SIG-M5 treated with dmso at 0.1 percent for 504 hours (cell line): ENCODE measurements around the gene TOP1.
A peak's percentile ranks its signal among the peaks of the same experiment; 100 is the strongest.

Source experiments
- DNase-seq: peaks from one replicate; lab custom pipeline; 2025; ENCODE audit not compliant: unreplicated experiment; lab: John Stamatoyannopoulos, UW

TOP1 gene

GRCh38 chr20:41057999-41058673 is 29.5 kb downstream of the TOP1 start:
- DNase-seq: no peak

GRCh38 chr20:41058674-41059635 is 30.3 kb downstream of the TOP1 start:
- DNase-seq: no peak

- DNase-seq: no peak
Observed at GRCh38 chr20:41061155-41061554, 32.5 kb downstream of the TOP1 start.

- DNase-seq: no peak
Observed at GRCh38 chr20:41063442-41063841, 34.8 kb downstream of the TOP1 start.

GRCh38 chr20:41064377-41064776 is 35.8 kb downstream of the TOP1 start:
- no peak for DNase-seq

- no peak for DNase-seq
Observed at GRCh38 chr20:41065716-41066115, 37.1 kb downstream of the TOP1 start.

- DNase-seq: no peak
Observed at GRCh38 chr20:41068806-41069205, 40.2 kb downstream of the TOP1 start.

DNA sequence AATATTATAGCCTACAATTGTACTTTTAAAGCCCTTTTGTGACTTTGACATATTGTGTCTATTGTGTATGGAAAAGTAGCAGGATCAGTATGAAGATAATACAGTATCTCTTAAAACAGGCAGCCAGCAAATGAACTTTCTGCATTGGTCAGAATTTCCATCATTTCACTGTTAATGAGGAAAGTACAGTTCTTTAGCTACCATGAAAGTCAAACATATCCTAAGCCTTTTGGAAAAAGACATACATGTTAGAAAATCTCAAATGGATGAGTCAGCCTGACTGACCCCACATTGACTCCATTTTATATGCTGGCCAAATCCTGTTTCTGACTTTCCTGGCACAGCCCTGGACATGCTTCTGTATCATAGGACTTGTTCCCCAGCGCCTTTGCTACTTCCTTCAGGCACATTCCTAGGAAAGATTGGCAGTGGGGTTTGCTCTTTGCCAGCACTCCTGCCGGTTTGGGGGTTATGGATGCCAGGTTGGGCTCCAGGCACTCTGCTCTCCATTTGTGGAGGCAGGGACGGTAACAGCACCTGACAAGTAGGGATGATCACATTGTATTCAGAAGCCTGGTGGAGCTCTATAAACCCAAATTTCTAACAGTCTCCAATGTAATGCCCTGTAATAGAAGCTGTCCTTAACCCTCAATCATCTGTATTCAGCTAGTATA is 43.7 kb downstream of the TOP1 start:
- no peak for DNase-seq

DNA sequence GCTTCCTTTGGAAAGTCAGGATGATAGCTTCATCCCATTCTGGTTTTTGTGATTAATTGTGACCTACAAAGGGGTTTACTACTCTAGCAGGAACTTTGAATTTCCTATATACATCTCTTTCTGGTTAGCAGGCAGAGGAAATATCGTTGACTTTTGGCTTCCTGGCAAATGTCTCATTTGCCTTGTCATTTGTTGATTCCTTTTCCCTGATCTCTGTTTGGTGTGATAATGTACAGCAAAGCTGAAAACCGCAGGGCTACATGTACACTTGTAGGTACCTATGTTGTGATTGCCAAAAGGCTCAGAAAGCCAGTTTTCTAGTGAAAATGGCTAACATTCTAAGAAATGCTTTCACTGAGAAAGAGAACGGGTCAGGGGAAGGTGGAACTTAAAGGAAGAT is 44.3 kb downstream of the TOP1 start:
- DNase-seq: no peak

GRCh38 chr20:41074441-41074840 is 45.8 kb downstream of the TOP1 start:
- no peak for DNase-seq

DNA sequence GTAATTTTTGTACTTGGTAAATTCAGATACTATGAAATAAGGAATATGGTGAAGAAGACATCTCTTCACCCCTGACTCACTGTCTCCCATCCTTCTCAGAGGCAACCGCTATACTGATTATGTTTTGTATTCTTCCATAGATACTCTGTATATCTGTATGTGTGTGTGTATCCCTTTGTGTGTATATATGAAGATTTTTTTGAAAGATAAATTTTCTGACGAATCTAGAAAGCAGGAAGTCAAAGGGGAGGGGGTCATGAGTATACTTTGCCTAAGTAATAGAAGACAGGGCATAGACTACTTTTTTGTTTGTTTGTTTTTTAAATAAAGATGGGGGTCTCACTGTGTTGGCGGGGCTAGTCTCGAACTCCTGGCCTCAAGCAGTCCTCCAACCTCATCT is 48.2 kb downstream of the TOP1 start:
- DNase-seq: no peak

- DNase-seq: peak; percentile 73
Observed at GRCh38 chr20:41078329-41078728, 49.7 kb downstream of the TOP1 start.

DNA sequence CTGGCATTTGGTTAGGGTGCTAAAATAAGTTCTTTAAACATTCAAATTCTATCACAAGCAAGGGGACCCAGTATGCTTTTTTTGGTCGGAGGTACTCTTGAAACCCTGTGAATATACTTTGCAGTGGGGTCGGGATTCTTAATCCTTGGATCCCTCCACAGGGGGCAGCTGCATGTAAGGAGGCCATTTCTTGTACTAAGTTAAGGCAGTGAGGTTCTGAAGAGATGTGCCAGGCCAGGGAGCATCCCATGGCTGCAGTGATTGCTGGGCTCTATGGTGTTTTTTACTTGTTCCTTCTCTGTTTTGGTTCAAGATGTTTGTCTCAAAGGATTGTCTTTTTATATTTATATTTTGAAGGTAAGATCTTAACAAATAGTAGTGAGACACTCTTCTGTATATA is 50.4 kb downstream of the TOP1 start:
- DNase-seq: no peak

DNA sequence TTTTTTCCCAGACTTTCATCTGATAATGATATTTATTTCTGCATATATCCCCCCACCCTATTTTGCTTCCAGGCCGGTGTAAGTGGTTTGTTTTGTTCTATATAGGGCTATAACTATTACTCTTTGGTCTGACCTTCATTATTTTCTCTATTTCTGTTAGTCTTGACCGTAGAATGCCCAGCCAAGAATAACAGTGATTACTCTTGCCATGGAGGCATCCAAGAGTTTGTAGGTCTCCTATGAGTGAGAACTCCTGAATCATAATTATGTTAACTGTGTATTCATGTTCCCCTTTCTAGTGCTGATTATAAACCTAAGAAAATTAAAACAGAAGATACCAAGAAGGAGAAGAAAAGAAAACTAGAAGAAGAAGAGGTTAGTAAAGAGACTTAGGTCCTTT is 52.2 kb downstream of the TOP1 start:
- no peak for DNase-seq

- DNase-seq: no peak
Observed at GRCh38 chr20:41081276-41081814, 52.7 kb downstream of the TOP1 start.

DNA sequence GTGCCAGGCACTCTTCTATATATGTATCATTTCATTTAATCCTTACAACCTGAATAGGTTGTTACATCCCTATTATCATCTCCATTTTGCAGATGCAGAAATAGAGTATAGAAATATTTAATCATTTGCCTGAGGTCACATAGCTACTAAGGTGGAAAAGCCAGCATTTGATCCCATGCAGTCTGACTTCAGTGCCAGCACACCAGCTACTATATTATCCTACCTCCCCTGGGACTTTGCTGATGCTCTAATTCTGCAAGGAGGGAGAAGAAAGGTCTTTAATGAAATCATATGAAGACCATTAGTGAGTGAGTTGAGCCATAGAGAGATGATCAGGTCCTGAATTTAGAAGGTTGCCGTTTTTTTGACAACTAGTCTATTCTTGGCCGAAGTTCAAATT is 53.7 kb downstream of the TOP1 start:
- no peak for DNase-seq

DNA sequence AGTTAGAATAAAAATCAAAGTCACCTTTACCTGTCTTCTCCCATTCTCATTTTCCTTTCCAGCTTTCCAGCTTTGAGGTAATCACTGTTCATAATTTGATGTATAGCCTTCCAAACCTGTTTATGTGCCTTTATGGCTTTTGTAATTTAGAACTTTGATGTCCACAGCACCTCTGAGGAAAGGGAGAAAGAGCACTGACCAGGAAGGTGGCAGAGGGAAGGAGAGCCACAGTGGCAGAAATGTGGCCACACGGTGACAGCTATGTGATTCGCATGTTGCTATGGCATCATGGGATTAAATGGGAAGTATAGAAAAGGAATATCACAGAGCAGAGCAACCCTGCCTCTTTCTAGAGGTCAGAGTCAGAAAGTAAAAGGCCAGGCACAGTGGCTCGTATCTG is 57.0 kb downstream of the TOP1 start:
- no peak for DNase-seq

DNA sequence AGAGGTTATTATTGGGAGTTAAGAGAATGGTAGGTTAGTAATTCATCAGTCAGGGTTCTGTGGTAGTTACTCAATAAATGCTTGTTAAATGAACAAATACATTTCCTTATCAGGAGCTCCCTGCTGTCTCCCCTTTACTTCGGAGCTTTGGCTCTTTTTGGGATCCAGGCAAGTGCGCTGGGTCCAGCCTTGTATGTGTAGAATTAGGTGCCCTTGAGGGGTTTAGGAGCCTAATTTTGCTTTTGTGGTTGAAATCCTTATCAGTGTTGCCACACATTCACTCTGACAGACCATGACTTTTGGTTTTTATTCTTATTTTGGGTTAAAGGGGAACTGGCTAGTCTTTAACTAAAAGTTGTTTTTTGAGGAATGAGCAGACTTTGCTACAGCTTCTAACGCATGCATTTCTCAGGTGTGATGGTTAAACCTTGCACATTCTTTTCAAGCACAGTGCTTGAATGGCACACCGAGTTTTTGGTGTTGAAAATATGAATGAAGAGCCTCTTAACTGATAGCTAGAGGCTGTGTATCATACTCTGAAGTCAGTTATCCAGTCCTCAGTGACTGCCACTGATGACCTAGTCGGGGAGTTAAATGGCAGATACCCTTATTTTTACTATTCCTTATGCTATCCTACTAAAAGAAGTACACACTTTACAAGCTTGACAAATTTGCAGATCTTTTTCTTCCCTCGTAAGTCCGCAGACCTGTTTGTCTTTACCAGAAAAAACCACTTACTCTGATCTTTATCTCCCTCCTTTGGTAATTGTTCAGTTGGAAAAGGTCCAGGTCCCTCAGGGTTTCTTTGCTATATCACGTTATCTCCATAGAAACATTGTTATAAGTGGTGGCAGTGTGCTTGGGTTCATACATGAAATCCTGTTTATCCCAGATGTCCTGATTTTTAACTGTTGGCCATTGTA is 58.0 kb downstream of the TOP1 start:
- peak; percentile 55 for DNase-seq

DNA sequence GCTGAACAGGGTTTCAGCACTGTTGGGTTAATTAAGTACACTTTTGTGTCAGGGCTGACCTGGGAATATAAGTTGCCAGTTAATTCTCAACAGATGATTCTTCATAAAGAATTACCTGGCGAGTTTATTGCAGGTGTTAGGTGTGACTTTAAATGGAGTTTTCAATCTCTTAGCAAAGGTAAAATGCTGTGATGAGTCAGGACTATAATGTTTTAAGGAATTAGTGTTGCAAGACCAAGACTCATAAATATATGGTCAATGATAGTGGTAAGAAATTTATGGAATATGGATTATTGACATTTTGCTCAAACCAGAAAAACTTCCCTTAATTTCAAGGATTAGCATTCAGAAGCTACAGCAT is 58.7 kb downstream of the TOP1 start:
- no peak for DNase-seq

- no peak for DNase-seq
Observed at GRCh38 chr20:41087777-41088176, 59.2 kb downstream of the TOP1 start.

- DNase-seq: no peak
Observed at GRCh38 chr20:41089555-41089954, 60.9 kb downstream of the TOP1 start.
